Nephron progenitor cell (in vitro differentiated cells): ENCODE results near the gene SMARCD3.

Experiments
- DNase-seq: peaks from one replicate; pipeline ENCODE4 v3.0.0; 2021
- H3K27ac Mint-ChIP-seq: 2 replicates; pipeline ENCODE4 v1.8.0; 2021; ENCODE audit warnings: mild to moderate bottlenecking, moderate library complexity, mixed read lengths
- H3K27me3 Mint-ChIP-seq: 2 replicates; pipeline ENCODE4 v1.8.0; 2021; ENCODE audit warnings: mild to moderate bottlenecking, low read depth, mixed read lengths; ENCODE audit not compliant: poor library complexity
- H3K36me3 Mint-ChIP-seq: 2 replicates; pipeline ENCODE4 v1.8.0; 2021; ENCODE audit warnings: low read depth, mixed read lengths
- H3K4me1 Mint-ChIP-seq: 2 replicates; pipeline ENCODE4 v1.8.0; 2021; ENCODE audit warnings: mixed read lengths
- H3K4me3 Mint-ChIP-seq: 2 replicates; pipeline ENCODE4 v1.8.0; 2021; ENCODE audit warnings: mild to moderate bottlenecking, moderate library complexity, mixed read lengths
- H3K9me3 Mint-ChIP-seq: 2 replicates; pipeline ENCODE4 v1.8.0; 2021; ENCODE audit warnings: mild to moderate bottlenecking, moderate library complexity, mixed read lengths
- TF ChIP-seq, protein P1 (sequence below): fragments of 200-600 bp; sonication (generic); IDR thresholded peaks from 2 replicates; pipeline ENCODE4 v1.5.0; 2021; ENCODE audit warnings: antibody characterized with exemption

SMARCD3 gene

DNA sequence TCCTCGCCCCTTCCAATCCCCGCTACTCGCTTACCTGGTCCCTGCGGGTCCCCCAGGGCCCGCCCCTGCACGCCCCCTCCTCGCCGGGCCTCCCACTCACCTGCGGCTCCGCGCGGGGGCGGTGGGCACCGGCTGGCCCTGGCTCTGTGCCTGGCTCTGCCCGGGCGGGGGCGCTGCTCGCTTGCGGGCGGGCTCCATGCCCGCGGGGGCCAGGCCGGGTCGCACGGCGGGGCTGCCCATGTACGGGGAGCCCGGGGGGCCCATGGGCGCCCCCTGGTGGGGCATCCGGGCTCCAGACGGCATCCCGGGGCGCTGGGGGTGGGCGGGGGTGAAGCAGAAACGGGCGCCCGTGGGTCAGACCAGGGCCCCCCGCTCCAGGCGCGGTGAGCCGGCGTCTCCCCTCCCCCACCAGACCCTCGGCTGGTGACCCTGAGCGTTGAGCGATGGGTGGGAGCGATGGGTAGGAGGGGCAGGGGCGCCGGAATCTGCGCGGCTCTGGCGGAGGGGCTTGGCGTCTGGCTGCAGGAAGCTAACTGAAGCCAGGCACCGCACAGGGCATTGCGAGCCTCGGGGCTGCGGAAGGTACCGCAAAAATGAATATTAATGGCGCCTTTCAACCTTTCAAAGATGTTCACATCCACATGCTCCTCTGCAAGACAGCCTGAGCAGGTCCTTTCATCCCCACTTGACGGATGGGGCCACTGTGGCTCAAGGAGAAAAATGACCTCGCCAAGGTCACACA lies 3.0 kb downstream of the SMARCD3 start:
- peaks cover 62% of the 10 kb centered on the region for H3K4me1 Mint-ChIP-seq
- DNase-seq = peak; percentile 76
- no peak overlapping the region for H3K27ac Mint-ChIP-seq
- H3K4me3 Mint-ChIP-seq = peak overlapping the region; percentile 77
- H3K36me3 Mint-ChIP-seq = no peaks in the 10 kb centered on the region
- TF ChIP-seq, protein P1, sequence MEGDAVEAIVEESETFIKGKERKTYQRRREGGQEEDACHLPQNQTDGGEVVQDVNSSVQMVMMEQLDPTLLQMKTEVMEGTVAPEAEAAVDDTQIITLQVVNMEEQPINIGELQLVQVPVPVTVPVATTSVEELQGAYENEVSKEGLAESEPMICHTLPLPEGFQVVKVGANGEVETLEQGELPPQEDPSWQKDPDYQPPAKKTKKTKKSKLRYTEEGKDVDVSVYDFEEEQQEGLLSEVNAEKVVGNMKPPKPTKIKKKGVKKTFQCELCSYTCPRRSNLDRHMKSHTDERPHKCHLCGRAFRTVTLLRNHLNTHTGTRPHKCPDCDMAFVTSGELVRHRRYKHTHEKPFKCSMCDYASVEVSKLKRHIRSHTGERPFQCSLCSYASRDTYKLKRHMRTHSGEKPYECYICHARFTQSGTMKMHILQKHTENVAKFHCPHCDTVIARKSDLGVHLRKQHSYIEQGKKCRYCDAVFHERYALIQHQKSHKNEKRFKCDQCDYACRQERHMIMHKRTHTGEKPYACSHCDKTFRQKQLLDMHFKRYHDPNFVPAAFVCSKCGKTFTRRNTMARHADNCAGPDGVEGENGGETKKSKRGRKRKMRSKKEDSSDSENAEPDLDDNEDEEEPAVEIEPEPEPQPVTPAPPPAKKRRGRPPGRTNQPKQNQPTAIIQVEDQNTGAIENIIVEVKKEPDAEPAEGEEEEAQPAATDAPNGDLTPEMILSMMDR = peak; percentile 55
- no peaks in the 10 kb centered on the region for H3K9me3 Mint-ChIP-seq
- peaks cover 14% of the 10 kb centered on the region for H3K27me3 Mint-ChIP-seq

DNA sequence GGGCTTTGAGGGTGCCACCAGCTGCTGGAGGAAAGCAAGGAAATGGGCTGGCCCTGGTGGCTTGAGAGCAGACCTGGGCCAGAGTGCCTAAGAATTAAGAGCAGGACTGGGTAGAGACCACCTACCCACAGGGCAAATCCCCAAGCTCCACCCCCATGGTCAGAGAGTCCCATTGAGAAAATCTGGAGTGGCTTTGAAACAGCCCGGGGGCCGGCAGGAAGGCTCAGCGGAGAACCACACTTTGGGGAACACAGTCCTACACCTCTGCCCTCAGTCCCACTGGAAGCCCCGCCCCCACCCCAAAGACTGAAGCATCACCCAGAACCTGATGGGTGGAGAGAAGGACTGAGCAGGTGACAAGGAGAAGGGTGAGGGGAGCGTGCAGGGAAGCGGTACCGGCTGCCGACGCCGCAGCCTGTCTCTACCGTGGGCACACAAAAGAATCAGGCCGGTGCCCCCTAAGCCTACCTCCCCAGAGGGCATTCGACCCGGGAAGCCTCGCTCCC lies 3.6 kb downstream of the SMARCD3 start:
- Mint-ChIP-seq H3K27ac (no peak overlapping the region), H3K9me3 (no peaks in the 10 kb centered on the region), H3K27me3 (peaks cover 14% of the 10 kb centered on the region), H3K4me3 (peak overlapping the region; percentile 70), H3K4me1 (peaks cover 62% of the 10 kb centered on the region), H3K36me3 (peaks cover 4% of the 10 kb centered on the region)
- TF ChIP-seq, protein P1 = no peak
- peak; percentile 19 for DNase-seq

- TF ChIP-seq, protein P1 = peak; percentile 93
- H3K27ac Mint-ChIP-seq = no peak overlapping the region
- peak overlapping the region; percentile 70 for H3K4me3 Mint-ChIP-seq
- H3K9me3 Mint-ChIP-seq = no peaks in the 10 kb centered on the region
- H3K4me1 Mint-ChIP-seq = peaks cover 57% of the 10 kb centered on the region
- DNase-seq = peak; percentile 68
- H3K36me3 Mint-ChIP-seq = peaks cover 4% of the 10 kb centered on the region
- H3K27me3 Mint-ChIP-seq = peaks cover 14% of the 10 kb centered on the region
Observed at GRCh38 chr7:151244196-151244840, 4.2 kb downstream of the SMARCD3 start.

- TF ChIP-seq, protein P1 = no peak
- Mint-ChIP-seq H3K27ac (no peak overlapping the region), H3K27me3 (peaks cover 14% of the 10 kb centered on the region), H3K36me3 (peaks cover 4% of the 10 kb centered on the region), H3K9me3 (no peaks in the 10 kb centered on the region), H3K4me3 (no peak overlapping the region), H3K4me1 (peaks cover 53% of the 10 kb centered on the region)
- DNase-seq = no peak
Observed at GRCh38 chr7:151243408-151244195, 4.9 kb downstream of the SMARCD3 start.

DNA sequence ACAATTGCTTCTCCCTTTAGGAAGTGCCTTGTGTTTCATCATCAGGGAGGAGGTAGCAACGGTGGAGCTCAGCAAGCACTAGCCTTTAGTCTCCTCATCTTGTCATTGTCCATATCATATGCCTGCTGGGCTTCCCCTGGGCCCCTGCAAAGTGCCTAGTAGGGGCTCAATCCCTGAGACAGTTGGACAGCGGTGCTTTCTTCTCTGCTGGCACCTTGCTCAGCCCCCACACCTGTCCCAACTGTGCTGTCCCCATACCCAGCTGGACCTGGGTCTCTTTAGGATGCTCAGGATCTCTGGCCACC lies 5.5 kb downstream of the SMARCD3 start:
- peaks cover 48% of the 10 kb centered on the region for H3K4me1 Mint-ChIP-seq
- peaks cover 4% of the 10 kb centered on the region for H3K36me3 Mint-ChIP-seq
- H3K27me3 Mint-ChIP-seq = peaks cover 14% of the 10 kb centered on the region
- H3K27ac Mint-ChIP-seq = no peak overlapping the region
- no peak overlapping the region for H3K4me3 Mint-ChIP-seq
- TF ChIP-seq, protein P1 = no peak
- no peaks in the 10 kb centered on the region for H3K9me3 Mint-ChIP-seq
- no peak for DNase-seq
